ENCODE data around the gene UVSSA.
A peak's percentile ranks its signal among the peaks of the same experiment; 100 is the strongest.

UVSSA gene

DNA sequence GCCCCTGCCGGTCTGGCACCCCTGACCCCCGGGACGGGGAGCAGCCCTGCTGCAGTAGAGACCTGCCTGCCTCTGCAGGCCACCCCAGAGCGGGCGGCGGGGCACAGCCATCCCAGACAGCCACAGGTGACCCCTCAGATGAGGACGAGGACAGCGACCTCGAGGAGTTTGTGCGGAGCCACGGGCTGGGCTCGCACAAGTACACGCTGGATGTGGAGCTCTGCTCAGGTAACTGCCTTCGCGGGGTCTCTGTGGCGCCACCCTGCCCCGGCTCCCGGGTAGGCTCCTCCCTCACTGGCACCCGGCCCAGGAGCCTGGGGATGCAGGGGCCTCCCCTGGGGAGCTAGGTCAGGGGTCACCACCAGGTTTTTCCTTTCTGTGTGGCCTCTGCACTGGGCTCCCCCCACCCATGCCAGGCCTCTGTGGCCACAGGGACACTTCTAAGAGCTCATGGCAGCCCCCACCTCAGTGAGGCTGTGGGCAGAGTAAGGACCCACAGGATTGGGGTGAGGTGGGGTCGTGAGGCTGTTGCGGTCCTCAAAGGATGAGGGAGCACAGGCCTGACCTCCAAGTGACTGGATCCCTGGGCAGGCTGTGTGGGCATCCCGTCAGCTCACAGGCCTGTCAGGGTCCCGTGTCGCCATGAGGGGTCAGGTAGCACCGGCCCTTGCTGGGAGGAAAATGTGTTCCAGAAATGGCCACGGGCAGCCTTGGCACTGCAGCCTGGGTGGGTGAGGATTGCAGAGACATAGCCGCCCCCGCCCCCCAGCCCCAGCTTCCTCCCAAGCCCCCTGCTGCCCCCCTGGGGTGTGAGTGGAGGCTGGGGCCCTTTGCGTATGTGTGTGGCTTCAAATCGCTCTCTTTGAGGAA lies 6.4 kb downstream of the UVSSA start:
- no peak overlapping the region for H3K4me3 ChIP-seq (ENCODE audit: low read depth, low read length)
- CTCF ChIA-PET, result interaction anchor here (1.0 to 7.8 kb wide), 11 partner anchors 8 to 373 kb away, joined by 3 to 106 read pairs (median 8); no protein-coding TSS in a partner anchor
- POLR2A ChIA-PET, result interaction anchor here (1.1 kb wide), 1 partner anchor 44 kb away, joined by 3 read pairs; no protein-coding TSS in a partner anchor
- DNase-seq (ENCODE audit: low read depth, low spot score), result no peak
- TF ChIP-seq, protein P1, sequence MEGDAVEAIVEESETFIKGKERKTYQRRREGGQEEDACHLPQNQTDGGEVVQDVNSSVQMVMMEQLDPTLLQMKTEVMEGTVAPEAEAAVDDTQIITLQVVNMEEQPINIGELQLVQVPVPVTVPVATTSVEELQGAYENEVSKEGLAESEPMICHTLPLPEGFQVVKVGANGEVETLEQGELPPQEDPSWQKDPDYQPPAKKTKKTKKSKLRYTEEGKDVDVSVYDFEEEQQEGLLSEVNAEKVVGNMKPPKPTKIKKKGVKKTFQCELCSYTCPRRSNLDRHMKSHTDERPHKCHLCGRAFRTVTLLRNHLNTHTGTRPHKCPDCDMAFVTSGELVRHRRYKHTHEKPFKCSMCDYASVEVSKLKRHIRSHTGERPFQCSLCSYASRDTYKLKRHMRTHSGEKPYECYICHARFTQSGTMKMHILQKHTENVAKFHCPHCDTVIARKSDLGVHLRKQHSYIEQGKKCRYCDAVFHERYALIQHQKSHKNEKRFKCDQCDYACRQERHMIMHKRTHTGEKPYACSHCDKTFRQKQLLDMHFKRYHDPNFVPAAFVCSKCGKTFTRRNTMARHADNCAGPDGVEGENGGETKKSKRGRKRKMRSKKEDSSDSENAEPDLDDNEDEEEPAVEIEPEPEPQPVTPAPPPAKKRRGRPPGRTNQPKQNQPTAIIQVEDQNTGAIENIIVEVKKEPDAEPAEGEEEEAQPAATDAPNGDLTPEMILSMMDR (IDR thresholded peaks at IDR 0.05; ENCODE audit: insufficient read depth, low read length, missing control alignments), result no peak

DNA sequence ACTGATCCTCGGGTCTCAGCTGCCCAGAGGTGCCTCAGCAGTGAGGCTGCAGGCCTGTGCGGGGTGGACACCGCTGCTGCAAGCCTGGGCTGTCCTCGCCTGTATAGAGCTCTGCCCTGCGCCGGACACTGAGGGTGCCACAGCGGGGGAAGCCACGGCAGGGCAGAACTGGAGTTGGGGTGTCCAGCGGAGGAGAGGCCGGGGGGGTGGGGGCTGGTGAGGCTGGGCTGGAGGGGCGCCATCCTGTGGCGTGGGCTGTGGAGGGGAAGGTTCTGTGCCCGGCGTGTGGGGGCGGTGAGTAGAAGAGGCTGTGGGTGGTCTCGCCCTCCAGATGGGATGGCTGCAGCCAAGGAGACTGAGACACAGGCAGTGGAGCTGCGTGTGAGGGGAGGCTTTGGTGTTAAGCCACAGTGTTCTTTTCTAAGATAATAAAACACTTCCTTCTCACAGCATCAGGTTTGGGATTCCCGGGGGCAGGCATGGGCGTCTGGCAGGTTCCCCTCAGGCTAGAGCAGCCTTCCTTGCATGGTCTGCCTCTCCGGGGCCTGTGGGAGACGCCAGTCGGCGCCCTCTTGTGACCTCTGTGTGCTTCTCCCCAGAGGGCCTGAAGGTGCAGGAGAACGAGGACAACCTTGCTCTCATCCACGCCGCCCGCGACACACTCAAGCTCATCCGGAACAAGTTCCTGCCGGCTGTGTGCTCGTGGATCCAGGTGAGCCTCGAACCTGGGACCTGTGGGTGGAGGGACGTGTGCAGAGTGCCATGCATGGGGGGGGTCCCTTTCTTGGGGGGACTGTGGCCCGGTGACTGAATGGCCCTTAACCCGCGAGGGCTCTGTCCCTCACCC lies 7.4 kb downstream of the UVSSA start:
- CTCF ChIA-PET, result interaction anchor here (0.9 to 7.8 kb wide), 11 partner anchors 11 to 372 kb away, joined by 3 to 106 read pairs (median 11); no protein-coding TSS in a partner anchor
- POLR2A ChIA-PET, result no interaction called here
- no peak for DNase-seq (ENCODE audit: low read depth, low spot score)
- TF ChIP-seq, protein P1 (IDR thresholded peaks at IDR 0.05; ENCODE audit: insufficient read depth, low read length, missing control alignments), result no peak
- H3K4me3 ChIP-seq (ENCODE audit: low read depth, low read length), result no peak overlapping the region

DNA sequence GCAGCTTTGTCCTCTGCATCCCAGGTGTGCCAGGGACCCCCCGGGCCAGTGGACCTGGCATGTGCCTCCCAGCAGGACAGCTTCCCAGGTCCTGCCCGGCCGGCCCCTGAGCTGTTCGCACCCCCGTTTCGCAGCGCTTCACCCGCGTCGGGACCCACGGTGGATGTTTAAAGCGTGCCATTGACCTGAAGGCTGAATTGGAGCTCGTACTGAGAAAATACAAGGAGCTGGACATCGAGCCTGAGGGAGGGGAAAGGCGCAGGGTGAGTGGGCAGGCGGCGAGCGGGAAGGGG lies 7.9 kb downstream of the UVSSA start:
- ChIA-PET CTCF (interaction anchor here (0.6 to 7.8 kb wide), 13 partner anchors 7 to 1102 kb away, joined by 3 to 106 read pairs (median 11); partner anchors contain the start of gene UVSSA), POLR2A (no interaction called here)
- DNase-seq (ENCODE audit: low read depth, low spot score), result no peak
- TF ChIP-seq, protein P1 (IDR thresholded peaks at IDR 0.05; ENCODE audit: insufficient read depth, low read length, missing control alignments), result no peak
- H3K4me3 ChIP-seq (ENCODE audit: low read depth, low read length), result no peak overlapping the region

DNA sequence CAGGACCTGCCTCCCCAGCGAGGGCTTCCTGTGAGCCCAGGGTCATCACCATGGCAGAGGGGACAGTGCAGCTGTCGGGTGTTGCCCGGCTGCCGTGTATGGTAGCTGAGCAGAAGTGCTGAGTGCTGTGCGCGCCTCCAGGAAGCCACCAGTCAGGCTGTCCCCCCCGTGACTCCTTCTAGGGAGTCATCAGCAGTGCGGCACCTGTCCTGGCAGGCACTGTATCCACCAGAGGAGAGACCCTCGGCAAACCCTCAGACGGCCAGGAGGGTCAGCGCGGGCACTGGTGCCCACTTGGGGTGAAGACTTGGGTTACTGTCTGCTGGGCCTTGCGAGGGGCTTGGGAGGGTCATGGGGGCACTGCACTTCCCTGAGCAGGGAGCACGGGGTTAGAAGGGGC lies 8.4 kb downstream of the UVSSA start:
- no peak for DNase-seq (ENCODE audit: low read depth, low spot score)
- ChIA-PET POLR2A (no interaction called here), CTCF (interaction anchor here (0.6 to 7.8 kb wide), 19 partner anchors 8 to 1101 kb away, joined by 3 to 106 read pairs (median 5); partner anchors contain the start of gene UVSSA)
- H3K4me3 ChIP-seq (ENCODE audit: low read depth, low read length), result no peak overlapping the region
- TF ChIP-seq, protein P1 (IDR thresholded peaks at IDR 0.05; ENCODE audit: insufficient read depth, low read length, missing control alignments), result no peak

DNA sequence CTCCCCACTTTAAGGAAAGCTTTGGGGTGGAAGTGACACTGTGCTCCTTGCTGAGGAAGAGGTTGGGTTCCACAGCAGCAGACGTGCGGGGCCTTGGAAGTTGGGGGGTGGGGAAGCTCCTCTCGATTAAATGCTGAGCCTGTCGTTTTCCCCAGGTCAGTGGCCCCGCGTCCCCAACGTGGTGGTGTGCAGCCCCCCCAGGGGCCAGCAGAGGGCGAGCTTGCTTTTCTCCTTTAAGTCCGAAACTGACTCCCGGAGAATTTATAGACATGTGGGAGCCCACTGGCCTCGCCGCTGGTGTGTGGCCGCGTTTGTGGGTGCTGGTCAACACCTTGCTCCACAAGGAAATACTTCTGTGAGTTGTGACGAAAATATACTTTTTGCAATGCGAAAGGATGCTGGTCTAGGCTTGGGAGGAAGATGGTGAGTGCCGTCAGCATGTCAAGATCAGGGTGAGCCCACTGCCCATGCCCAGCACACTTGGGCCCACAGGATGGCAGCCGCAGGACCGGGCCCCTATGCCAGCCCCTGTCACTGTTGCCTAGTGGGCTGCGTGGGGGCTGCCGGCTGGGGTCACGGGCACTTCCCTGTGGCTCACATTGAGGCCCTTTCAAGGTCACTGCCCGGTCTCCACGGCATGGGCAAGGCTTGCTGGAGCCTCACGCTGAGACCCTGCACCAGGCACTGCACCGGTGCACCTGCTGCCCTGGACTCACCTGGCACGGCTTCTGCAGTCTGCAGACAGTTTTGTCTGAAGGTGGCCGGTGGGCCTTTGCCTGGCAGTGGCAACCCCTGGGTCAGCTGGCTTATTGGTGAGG lies 9.4 kb downstream of the UVSSA start:
- no peak for DNase-seq (ENCODE audit: low read depth, low spot score)
- H3K4me3 ChIP-seq (ENCODE audit: low read depth, low read length), result no peak overlapping the region
- TF ChIP-seq, protein P1 (IDR thresholded peaks at IDR 0.05; ENCODE audit: insufficient read depth, low read length, missing control alignments), result peak; percentile 87
- CTCF ChIA-PET, result interaction anchor here (0.6 to 7.8 kb wide), 32 partner anchors 9 to 370 kb away, joined by 3 to 106 read pairs (median 3); partner anchors contain the start of gene UVSSA
- POLR2A ChIA-PET, result interaction anchor here (0.6 kb wide), 1 partner anchor 240 kb away, joined by 3 read pairs; no protein-coding TSS in a partner anchor
